Omental fat pad (tissue), 4 donors: ENCODE results near the gene ANKRD29. TPM values are rescaled to one million over a fixed set of nuclear protein-coding genes. Genes with fewer than 3 reads are reported as not detected.
A peak's percentile ranks its signal among the peaks of the same experiment; 100 is the strongest.

Source experiments
- ATAC-seq: fragments of 150-250 bp; one replicate; pipeline ENCODE4 v1.9.1; 2016; ENCODE audit warnings: mild to moderate bottlenecking, moderate library complexity; ENCODE audit not compliant: low FRiP score
- DNase-seq: peaks from one replicate; pipeline ENCODE4 v3.0.0-alpha.2; 2019; ENCODE audit warnings: low spot score
- CTCF ChIP-seq, 3 donors: fragments of 450-650 bp; IDR thresholded peaks; one replicate each; pipeline ENCODE4 v1.5.1; 2016 to 2017; ENCODE audit warnings: antibody characterized with exemption in 3 of 3, mild to moderate bottlenecking in 3 of 3, moderate library complexity in 2 of 3
- total RNA-seq, 4 donors: library from RNA; depleted of rRNA; stranded (reverse); fragments of >200 nt; gene quantifications; one replicate each; pipeline ENCODE4 v1.1.0, GENCODE V29; 2016

Gene ANKRD29
- total RNA-seq, 4 donors from 2014 or later = 8.1 to 51.9 (median 15.3) TPM

- no peak for DNase-seq
- ATAC-seq = no peak
- no peak for TF ChIP-seq CTCF (IDR thresholded peaks at IDR 0.05)
Measured at GRCh38 chr18:23627970-23628369, 34.7 kb downstream of the ANKRD29 start.

GRCh38 chr18:23627321-23627720, 35.4 kb downstream of the ANKRD29 start:
- no peak for ATAC-seq
- no peak for DNase-seq
- TF ChIP-seq CTCF (IDR thresholded peaks at IDR 0.05) = no peak

GRCh38 chr18:23626451-23627279, 36.0 kb downstream of the ANKRD29 start:
- no peak for ATAC-seq
- no peak for DNase-seq
- TF ChIP-seq CTCF (IDR thresholded peaks at IDR 0.05) = no peak

- no peak for DNase-seq
- no peak for TF ChIP-seq CTCF (IDR thresholded peaks at IDR 0.05)
- no peak for ATAC-seq
Measured at GRCh38 chr18:23623040-23623439, 39.7 kb downstream of the ANKRD29 start.

- no peak for TF ChIP-seq CTCF (IDR thresholded peaks at IDR 0.05)
- ATAC-seq (peak; percentile 49), DNase-seq (no peak)
Measured at GRCh38 chr18:23619388-23619881, 43.3 kb downstream of the ANKRD29 start.

GRCh38 chr18:23618862-23619387, 43.8 kb downstream of the ANKRD29 start:
- TF ChIP-seq CTCF (IDR thresholded peaks at IDR 0.05) = no peak
- peak; percentile 83 for ATAC-seq
- no peak for DNase-seq
